Right lobe of liver (tissue), 6 donors: ENCODE data around the gene IARS2. TPM values are rescaled to one million over a fixed set of nuclear protein-coding genes. Genes with fewer than 3 reads are reported as not detected.

Source experiments
- ATAC-seq, 4 donors: fragments of 200-7000 bp; cut with Tn5 transposase; one replicate each; pipeline ENCODE4 v1.9.1; 2020; ENCODE audit warnings: mild to moderate bottlenecking in 4 of 4, moderate library complexity in 4 of 4
- DNase-seq, 3 donors: peaks; one replicate each; pipeline ENCODE4 v3.0.0-alpha.2; 2020
- H3K27ac ChIP-seq, 3 donors: fragments of 200-600 bp; one replicate each; pipeline ENCODE4 v1.8.0; 2022
- H3K27me3 ChIP-seq, 2 donors: fragments of 200-600 bp; one replicate each; pipeline ENCODE4 v1.8.0; 2022
- H3K36me3 ChIP-seq, 4 donors: fragments of 200-600 bp; sonication (generic) in 1 of 4; one replicate each; pipeline versions ENCODE4 v1.5.1 to v1.8.0; 2017 to 2022; ENCODE audit warnings: control low read depth in 1 of 4
- H3K4me1 ChIP-seq, 4 donors: fragments of 200-600 bp; sonication (generic) in 1 of 4; one replicate each; pipeline versions ENCODE4 v1.5.1 to v1.8.0; 2017 to 2022; ENCODE audit warnings: control low read depth in 1 of 4
- H3K4me3 ChIP-seq, 3 donors: fragments of 200-600 bp; one replicate each; pipeline ENCODE4 v1.8.0; 2022
- H3K9me3 ChIP-seq, 4 donors: fragments of 200-600 bp; sonication (generic) in 1 of 4; one replicate each; pipeline versions ENCODE4 v1.5.1 to v1.8.0; 2017 to 2022; ENCODE audit warnings: control low read depth in 1 of 4
- POLR2A ChIP-seq: fragments of 450-650 bp; IDR thresholded peaks from one replicate; pipeline ENCODE4 v1.6.1; 2017; ENCODE audit warnings: antibody characterized with exemption, mild to moderate bottlenecking
- WGBS: methylation state at CpG from one replicate; pipeline ENCODE4 v1.1.6; 2018; ENCODE audit warnings: low coverage, low lambda C conversion rate; ENCODE audit not compliant: insufficient coverage; ENCODE audit errors: missing lambda C conversion rate; 5-methylcytosine and 5-hydroxymethylcytosine counted together
- intact Hi-C, 2 donors: fragments of 100-400 bp; cut with DNase I; formaldehyde crosslinking; loops; one replicate each; pipeline versions ENCODE4 v1.11.2 to v1.14.1; 2022
- total RNA-seq, 6 experiments: library from RNA; depleted of rRNA in 2 of 6; stranded (reverse); fragments of >200 nt in 2 of 6; fragmentation: NEBNext Ultra II Directional in 3 of 6; extraction: Animal tissue kit (Norgen Biotek cat#: 25700) in 3 of 6; gene quantifications; one replicate each; pipeline versions ENCODE4 v1.1.0 to v1.2.4, GENCODE V29; 2016 to 2023
- TF ChIP-seq, protein P1 (sequence below), 4 donors: fragments of 200-600 bp in 3 of 4; fragments of 450-650 bp in 1 of 4; IDR thresholded peaks; one replicate each; pipeline versions ENCODE4 v1.5.1 to v1.8.0; 2016 to 2022; ENCODE audit warnings: antibody characterized with exemption in 4 of 4, mild to moderate bottlenecking in 2 of 4
- donor health status: DM: no; HTN: yes; CAD: no.
- donor health status: DM: no; HTN: no; CAD: no.
- donor health status: DM: no; HTN: no; CAD: no.
- donor health status: DM: no; HTN: yes; CAD: no.
- donor health status: DM: no; HTN: yes; CAD: no.

The IARS2 gene
- total RNA-seq, 6 experiments from 2014 or later, result 46.7 to 64.7 (median 50.0) TPM

DNA sequence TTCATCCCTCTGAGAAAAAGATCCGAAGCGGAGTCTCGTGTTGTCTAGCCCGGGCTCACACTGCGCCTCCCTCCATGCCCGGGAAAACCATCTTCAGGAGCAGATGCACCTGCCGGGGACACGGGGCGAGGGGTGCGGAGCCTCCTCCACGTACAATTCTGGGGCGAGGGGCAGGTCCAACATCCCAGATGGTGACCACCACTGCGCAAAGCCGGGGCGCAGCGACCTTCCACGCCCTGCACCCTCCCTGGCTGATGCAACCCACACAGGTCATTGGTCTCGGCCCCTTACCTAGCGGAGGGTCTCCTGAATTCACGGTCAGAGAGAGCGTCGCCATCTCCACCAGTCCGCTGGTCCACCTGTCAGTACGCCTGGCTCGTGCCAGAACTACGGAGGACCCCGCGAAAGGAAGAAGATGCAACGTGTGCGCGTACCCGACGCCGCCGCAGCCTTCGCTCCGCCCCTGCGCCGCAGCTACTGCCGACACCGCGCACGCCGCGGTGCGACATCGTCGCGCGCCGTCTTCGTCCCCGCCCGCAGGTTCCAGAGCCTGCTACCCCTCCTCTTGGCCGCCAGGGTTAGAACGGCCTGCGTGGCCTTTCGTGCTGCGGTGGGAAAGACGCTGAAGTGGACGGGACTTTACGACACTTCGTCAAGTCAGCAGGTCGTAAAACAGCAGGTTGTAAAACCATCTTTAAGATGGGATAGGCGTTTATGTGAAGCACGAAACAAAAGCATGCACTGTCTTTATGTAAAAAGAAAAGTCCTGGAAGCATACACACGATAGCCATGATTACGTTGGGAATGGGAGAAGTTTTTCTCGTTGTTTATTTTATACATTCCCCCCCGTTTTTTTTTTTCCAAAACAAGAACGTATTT lies 47.6 kb upstream of the IARS2 start, which contains the start of gene EPRS1:
Gene EPRS1, minus strand, starts transcription at position 454 of the 879 bp plus-strand sequence. Its CDS starts 117 bp downstream, at position 337.
- no peaks in the 10 kb centered on the region for H3K36me3 ChIP-seq
- H3K27me3 ChIP-seq, result no peaks in the 10 kb centered on the region
- peak; percentile 99 to 100 (median 100) for ATAC-seq
- TF ChIP-seq, protein P1, sequence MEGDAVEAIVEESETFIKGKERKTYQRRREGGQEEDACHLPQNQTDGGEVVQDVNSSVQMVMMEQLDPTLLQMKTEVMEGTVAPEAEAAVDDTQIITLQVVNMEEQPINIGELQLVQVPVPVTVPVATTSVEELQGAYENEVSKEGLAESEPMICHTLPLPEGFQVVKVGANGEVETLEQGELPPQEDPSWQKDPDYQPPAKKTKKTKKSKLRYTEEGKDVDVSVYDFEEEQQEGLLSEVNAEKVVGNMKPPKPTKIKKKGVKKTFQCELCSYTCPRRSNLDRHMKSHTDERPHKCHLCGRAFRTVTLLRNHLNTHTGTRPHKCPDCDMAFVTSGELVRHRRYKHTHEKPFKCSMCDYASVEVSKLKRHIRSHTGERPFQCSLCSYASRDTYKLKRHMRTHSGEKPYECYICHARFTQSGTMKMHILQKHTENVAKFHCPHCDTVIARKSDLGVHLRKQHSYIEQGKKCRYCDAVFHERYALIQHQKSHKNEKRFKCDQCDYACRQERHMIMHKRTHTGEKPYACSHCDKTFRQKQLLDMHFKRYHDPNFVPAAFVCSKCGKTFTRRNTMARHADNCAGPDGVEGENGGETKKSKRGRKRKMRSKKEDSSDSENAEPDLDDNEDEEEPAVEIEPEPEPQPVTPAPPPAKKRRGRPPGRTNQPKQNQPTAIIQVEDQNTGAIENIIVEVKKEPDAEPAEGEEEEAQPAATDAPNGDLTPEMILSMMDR (IDR thresholded peaks at IDR 0.05), result peak; percentile 60 to 97 (median 67)
- TF ChIP-seq POLR2A, result peak; percentile 70
- peak within 1 kb of the TSS; percentile 66 to 90 (median 81) for H3K4me3 ChIP-seq
- DNase-seq, result peak; percentile 94 to 97 (median 96)
- H3K27ac ChIP-seq, result peak within 1 kb of the TSS; percentile 40 to 71 (median 68)
- intact Hi-C loops, result no loop called here
- peaks cover 0 to 12% (median 0%) of the 10 kb centered on the region in 4 donors for H3K4me1 ChIP-seq
- H3K9me3 ChIP-seq, result no peaks in the 10 kb centered on the region
- WGBS, result 1% methylated on average over 20 of the region's 71 CpGs

DNA sequence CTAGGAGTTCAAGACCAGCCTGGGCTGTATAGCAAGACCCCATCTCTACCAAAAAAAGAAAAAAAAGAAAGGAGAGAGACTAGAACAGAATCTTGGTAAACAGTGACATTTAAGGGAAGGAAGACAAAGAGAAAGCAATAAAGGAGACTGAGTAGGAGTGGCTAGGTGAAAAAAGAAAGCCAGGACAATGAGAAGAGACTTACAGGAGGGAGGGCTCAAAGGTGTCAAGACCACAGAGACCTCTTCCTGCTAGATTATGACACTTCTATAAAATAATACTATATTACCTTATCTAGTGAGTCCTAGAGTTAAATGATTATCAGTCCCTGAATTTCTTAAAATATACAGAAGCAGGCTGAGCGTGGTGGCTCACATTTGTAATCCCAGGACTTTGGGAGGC lies 37.6 kb upstream of the IARS2 start:
- DNase-seq, result no peak
- H3K9me3 ChIP-seq, result no peaks in the 10 kb centered on the region
- H3K36me3 ChIP-seq, result peaks cover 0 to 14% (median 3%) of the 10 kb centered on the region in 4 donors
- no peak overlapping the region for H3K27ac ChIP-seq
- 100% methylated on average over 1 of the region's 1 CpG for WGBS
- intact Hi-C loops, result no loop called here
- no peaks in the 10 kb centered on the region for H3K27me3 ChIP-seq
- no peak overlapping the region for H3K4me3 ChIP-seq
- ATAC-seq, result no peak
- TF ChIP-seq, protein P1 (IDR thresholded peaks at IDR 0.05), result no peak
- no peaks in the 10 kb centered on the region for H3K4me1 ChIP-seq

DNA sequence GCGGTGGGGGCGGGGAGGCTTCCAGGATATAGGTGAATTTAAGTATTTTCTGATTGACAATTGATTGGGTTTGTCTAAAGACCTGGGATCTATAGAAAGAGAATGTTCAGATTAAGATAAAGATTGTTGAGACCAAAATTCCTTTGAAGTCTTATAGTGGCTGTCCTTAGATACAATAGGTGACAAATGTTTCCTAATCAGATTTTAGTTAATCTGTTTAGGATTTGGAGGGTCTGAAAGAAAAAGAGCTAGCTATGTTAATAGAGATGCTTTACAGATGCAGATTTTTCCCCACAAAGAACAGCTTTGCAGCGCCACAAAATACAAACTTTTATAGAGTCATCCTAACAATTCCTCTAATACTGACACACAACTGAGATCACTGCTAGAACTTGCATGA lies 33.1 kb upstream of the IARS2 start:
- ATAC-seq (no peak), DNase-seq (no peak)
- Histone ChIP-seq H3K27me3 (no peaks in the 10 kb centered on the region), H3K4me1 (no peaks in the 10 kb centered on the region), H3K27ac (no peak overlapping the region), H3K36me3 (peaks cover 0 to 36% (median 8%) of the 10 kb centered on the region in 4 donors), H3K9me3 (no peaks in the 10 kb centered on the region), H3K4me3 (no peak overlapping the region)
- WGBS, result 91% methylated on average over 3 of the region's 3 CpGs
- no peak for TF ChIP-seq POLR2A
- TF ChIP-seq, protein P1 (IDR thresholded peaks at IDR 0.05), result no peak
- intact Hi-C loops, result no loop called here

DNA sequence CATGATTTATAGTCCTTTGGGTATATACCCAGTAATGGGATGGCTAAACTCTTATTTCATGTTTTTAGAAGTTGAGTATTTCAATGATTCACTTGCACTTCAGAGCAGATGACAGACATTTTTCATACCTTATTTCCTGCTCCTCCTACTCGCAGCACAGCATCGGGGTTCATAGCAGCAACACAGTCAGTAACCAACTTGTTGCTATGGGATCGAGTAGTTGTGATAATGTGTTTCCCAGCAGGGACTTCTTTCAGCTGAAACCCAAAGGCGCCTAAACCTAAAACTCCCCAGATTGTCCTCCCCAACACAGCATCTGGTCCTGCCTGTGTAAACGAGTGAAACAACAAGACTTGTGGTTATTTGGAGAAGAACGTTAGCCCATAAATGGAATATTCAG lies 31.3 kb upstream of the IARS2 start:
- ATAC-seq (no peak), DNase-seq (no peak)
- Histone ChIP-seq H3K27ac (no peak overlapping the region), H3K4me1 (no peaks in the 10 kb centered on the region), H3K9me3 (no peaks in the 10 kb centered on the region), H3K36me3 (peaks cover 0 to 44% (median 14%) of the 10 kb centered on the region in 4 donors), H3K27me3 (no peaks in the 10 kb centered on the region), H3K4me3 (no peak overlapping the region)
- intact Hi-C loops, result no loop called here
- whole genome bisulfite sequencing, result 96% methylated on average over 6 of the region's 6 CpGs
- TF ChIP-seq, protein P1 (IDR thresholded peaks at IDR 0.05), result no peak
- no peak for TF ChIP-seq POLR2A
